ENCODE results near the gene SNRPA.
"Not testable (repeated sequence)": the region's sequence is repeated elsewhere in the genome, so short reads cannot be mapped to it uniquely, and the experiment has no call there.

The SNRPA gene

DNA sequence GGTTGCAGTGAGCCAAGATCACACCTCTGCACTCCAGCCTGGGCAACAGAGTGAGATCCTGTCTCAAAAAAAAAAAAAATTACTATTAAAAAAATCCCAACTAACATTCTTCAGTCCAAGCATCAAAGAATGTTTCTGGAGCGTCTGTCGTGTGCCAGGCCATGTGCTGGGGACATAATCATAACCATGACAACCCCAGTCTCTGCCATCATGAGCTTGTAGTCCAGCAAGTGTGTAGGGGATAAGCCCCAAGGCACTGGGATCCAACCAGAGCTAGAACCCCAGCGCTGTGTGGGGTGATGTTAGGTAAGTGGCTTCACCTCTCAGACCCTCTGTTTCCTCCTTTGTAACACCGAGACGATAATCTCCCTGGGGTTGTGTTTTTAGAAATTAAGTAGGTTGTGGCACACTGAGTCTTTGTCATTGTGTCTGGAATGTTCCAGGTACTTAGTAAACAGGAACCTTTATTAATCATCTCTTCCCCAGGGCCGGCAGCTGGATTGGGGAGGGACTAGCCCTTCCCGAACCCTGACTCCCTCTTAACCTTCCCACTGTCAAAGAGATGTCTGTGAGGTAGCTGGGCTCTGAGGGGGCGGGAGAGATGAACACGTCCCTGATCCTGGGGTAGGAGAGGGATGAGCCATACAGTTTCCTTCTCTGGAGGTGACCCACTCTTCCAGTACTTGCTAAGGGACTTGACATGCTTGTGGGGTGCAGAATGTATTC is 28.9 kb upstream of the SNRPA start:
- no peak for FAIRE-seq

DNA sequence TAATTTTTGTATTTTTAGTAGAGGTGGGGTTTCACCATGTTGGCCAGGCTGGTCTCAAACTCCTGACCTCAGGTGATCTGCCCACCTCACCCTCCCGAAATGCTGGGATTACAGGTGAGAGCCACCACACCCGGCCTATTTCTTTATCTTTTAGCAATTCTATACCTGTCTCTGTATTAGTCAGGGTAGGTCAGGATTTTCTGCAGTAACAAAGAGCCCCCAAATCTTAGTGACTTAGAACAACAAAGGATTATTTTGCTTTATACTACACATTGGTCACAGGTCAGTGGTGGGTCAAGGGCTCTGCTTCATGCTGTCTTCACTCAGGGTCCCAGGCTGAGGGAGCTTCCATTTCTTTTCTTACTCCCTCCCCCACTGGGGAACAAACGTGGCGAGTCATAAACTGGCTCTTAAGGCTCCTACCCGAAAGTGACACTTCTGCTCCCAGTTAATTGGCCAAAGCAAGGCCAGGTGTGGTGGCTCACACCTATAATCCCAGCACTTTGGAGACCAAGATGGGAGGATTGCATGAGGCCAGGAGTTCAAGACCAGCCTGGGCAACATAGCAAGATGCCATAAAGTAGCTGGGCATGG is 27.2 kb upstream of the SNRPA start:
- FAIRE-seq = no peak

DNA sequence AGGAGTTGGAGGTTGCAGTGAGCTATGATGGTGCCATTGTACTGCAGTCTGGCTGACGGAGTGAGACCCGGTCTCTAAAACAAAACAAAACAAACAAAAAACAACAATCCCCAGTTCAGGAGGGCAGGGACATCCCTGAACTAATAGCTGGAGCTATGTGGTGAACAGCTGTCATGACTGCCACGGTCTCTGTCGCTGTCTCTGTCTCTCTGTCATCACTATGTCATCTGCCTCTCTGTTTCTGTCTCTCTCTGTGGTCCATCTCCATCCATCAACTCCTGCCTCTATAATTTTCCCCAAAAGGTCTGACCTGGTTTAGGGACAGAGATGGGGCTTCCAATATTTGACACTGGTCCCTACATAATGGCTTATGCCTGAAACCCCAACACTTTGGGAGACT is 26.7 kb upstream of the SNRPA start:
- FAIRE-seq = no peak

DNA sequence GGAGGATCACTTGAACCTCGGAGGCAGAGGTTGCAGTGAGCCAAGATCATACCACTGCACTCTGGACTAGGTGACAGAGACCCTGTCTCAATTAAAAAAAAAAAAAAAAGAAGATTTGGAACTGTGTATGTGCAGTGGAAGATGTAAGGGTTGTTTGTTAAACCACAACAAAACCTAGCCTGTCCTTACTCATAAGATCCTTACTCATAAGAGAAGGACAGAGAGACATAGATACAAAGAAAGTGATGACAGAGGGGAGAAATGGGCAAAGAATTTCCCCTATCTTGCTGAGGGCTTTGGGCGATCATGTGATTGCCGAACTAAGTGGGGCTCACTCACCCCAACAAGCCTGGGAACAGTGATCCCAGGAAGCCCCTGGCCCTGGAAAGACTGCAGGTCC is 26.1 kb upstream of the SNRPA start:
- no peak for FAIRE-seq

DNA sequence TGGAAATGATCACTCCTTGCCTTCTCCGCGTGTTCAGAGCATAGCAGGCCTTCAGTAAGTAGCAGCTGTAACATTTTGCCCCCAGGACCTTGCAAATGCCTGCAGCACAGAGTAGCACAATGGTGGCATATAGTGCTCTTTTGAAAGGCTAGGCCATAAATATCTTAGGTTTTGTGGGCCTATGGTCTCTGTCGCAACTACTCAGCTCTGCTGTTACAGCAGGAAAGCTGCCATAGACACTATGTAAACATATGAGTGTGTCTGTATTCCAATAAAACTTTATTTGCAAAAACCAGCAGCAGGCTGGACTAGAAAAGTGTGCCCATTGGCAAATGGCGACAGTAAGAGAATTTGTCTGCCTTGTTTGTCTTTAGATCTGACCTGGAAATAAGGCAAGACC is 24.7 kb upstream of the SNRPA start:
- FAIRE-seq = no peak

DNA sequence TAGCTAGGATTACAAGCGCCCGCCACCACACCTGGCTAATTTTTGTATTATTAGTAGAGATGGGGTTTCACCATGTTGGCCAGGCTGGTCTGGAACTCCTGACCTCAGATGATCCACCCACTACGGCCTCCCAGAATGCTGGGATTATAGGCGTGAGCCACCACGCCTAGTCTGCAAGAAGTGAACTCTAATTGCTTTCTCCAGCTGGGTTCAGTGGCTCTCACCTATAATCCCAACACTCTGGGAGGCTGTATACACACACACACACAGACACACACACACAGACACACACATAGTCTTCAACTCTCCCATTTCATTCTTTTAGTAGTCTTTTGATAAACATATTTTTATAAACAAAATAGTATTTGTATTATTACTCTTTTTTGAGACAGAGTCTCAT is 20.9 kb upstream of the SNRPA start:
- FAIRE-seq = not testable (repeated sequence)

DNA sequence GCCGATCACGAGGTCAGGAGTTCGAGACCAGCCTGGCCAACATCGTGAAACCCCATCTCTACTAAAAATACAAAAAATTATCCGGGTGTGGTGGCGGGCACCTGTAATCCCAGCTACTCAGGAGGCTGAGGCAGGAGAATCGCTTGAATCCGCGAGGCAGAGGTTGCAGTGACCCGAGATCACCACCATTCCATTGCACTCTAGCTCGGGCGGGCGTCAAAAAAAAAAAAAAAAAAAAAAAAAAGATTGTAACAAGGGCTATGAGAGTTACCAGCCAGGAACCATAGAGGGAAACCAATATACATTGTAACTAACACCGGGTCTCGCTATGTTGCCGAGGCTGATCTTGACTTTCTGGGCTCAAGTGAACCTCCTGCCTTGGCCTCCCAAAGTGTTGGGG is 18.7 kb upstream of the SNRPA start:
- FAIRE-seq = not testable (repeated sequence)

DNA sequence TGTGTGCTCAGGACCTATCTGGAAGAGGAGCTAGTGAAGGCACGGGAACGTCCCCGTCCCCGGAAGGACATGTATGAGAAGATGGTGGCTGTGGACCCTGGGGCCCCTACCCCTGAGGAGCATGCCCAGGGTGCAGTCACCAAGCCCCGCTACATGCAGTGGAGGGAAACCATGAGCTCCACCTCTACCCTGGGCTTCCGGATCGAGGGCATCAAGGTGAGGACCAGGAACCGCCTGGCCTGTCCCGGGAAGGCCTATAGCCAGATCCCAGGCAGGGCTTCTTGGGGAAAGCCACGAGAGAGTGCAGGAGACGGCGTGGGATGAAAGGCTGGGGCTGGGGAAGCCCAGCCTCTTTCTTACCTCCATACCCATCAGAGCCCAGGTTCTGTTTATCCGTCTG is 17.9 kb upstream of the SNRPA start:
- FAIRE-seq = no peak

DNA sequence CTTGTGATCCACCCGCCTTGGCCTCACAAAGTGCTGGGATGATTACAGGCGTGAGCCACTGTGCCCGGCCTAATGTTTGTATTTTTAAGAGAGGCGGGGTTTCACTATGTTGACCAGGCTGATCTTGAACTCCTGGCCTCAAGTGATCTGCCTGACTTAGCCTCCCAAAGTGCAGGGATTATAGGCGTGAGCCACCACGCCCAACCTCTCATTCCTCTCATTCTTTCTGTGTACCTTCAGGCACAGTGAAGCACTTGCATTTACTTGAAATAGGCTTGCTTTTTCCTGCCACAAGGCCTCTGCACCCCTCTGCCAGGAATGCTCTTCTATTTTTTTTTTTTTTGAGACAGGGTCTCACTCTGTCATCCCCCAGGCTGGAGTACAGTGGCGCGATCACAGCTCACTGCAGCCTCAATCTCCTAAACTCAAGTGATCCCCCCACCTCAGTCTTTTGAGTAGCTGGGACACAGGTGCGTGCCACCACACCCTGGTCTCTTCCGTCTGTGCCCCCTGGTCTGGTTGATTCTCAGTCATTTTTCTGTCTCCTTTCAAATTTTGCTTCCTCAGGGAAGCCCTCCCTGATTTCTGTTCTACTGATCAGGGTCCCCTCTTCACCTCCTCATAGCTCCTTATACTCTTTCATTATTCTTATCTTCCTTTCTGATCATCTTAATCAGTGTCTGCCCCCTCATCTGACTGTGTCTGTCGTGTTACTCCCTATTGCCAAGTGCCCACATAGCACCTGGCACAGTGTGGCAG is 15.8 kb upstream of the SNRPA start:
- no peak for FAIRE-seq

DNA sequence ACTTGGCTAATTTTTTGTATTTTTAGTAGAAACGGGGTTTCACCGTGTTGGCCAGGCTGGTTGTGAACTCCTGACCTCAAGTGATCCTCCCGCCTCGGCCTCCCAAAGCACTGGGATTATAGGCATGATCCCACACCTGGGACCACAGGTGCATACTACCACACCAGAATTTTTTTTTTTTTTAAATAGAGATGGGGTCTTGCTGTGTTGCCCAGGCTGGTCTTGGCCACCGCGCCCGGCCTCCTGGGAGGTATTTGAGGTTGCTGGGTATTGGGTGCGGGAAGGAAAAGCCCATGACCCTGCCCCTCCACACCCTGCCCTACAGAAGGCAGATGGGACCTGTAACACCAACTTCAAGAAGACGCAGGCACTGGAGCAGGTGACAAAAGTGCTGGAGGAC is 14.3 kb upstream of the SNRPA start:
- no peak for FAIRE-seq

DNA sequence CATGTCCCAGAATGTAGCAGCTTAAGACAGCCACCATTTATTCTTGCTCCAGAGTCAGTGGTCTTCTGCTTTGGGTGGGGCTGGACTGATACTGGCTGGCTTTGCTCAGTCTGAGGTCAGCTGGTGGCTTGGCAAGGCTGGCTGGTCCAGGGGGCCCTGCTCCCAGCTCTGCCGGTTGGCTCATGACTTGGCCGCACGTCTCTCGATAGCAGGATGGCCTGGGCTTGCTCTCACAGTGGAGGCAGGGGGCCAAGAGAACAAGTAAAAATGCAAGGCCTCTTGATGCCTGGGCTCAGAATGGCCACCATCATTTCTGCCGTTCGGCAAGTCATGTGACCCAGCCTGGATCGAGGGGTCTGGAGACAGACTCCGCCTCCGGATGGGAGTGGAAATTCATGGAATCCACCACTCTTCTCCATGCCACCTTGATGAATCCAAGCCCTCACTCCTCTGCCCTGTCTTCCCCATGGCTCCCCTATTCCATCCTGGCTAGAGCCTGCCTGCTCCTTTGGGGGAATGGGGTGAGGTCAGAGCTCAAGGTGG is 13.8 kb upstream of the SNRPA start:
- FAIRE-seq = no peak

DNA sequence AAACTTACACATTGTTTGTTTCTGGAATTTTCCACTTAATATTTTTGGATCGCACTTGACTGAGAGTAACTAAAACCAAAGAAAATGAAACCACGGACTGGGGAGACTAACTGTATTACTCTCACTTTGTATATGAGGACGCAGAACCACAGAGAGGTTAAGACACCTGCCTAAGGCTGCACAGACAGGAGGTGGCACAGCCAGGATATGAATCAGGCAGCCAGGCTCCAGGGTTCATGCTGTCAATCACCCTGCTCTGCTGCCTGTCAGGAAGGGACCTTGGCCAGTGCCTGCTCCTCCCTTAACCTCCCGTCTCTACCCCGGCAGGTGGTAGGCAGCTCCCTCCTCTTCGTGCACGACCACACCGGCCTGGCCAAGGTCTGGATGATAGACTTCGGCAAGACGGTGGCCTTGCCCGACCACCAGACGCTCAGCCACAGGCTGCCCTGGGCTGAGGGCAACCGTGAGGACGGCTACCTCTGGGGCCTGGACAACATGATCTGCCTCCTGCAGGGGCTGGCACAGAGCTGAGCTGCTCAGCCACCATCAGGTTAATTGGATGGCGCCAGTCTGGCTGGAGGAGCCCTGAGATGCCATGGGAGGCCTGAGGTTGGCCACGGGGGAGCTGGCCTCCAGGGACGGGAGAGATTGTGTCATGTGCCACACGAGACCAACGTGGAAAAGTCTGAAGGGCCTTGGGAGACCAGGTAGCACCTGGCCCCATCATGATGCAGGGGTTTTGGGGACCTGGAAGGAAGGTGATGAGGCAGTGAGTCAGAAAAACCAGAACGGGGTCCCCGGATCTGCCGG is 11.8 kb upstream of the SNRPA start:
- FAIRE-seq = no peak

DNA sequence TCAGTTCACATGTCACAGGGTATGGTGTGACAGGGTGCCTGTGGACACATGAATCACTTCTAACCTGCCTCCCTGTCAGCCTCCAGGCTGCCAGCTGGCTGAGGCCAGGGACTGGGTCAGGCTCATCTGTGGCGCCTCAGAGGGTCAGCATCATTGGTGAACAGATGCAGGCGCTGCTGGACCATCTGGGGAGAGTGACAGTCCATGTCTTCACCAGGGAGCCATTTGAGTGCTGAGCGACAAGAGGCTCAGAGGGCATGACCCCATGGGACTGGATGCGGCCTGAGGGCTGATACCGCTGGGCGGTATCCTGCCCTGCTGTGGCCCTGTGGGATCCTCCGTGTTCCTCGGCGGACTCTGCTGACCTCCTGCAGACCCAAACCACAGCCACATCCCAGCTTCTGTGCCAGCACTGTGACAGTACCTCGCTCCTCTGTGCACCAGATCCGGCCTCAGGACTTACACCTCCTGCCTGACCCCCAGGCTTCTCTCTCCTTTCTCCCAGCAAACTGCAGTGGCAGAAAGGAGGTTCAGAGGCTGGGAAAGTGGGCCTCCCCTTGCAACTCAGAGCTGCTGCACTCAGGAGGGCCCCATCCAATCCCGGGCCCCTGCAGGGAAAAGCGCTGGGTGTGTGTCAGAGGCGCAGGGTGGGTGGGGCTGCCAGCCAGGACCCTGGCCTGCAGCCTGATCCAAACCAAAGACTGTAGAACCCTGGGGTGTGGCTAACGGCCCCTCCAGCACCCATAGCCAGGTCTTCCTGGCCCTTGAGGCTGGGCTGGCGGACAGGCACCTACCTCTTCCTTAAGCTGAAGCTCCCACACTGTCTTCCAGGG is 10.9 kb upstream of the SNRPA start:
- no peak for FAIRE-seq

DNA sequence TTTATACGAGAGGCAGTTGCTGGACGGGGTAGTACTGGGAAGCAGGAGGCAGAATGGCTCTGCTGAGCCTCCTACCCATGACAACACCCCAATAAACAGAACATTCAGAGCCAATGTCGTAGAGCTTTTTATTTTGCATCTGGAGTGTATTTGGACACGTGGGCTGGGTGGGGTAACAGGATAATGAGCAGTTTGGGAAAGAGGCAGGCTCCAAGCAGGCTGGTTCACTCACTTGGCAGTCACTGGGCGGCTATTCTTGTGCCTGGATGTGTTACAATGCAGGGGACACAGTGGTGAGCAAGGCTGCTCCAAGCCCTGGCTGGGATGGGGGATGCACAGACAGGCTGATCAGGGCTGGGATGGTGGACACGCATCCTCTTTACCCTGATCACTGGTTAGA is 10.3 kb upstream of the SNRPA start:
- no peak for FAIRE-seq

DNA sequence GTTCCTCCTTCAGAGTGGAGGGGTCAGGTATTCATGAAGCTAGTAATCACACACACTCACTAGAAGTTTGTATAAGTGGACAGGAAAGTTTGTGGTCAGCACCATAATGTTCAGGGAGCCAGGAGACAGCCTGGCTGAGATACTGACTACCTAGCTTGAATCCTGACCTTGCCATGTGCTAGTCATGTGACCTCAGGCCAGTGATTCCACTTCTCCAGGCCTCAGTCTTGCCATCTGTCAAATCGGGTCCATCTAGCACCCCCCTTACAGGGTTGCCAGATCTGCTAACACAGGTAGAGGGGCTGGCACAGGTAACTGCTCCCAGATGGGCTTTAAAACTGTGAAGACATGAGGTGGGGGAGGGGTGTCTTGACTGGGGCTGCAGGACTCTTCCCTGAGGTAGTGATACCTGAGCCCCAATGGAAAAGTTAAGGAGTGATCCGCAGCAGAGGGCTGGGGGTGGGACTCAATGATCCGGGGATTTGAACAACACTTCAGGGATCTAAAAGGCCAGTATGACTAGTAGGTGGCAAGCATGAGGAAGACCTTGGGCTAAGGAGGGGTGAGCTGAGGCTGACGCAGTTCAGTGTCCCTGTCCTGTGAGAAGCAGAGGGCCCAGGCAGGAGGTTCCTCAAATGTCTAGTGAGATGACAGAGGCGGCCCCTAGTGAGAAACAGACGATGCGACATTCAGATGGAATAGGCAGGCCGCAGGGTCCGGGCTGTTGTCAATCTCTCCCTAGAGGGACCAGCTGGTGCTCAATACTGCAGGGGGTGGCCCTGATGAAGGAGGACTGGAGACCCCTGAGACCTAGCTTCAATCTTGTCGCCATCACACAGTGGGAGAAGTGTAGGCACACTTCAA is 9.2 kb upstream of the SNRPA start:
- no peak for FAIRE-seq

DNA sequence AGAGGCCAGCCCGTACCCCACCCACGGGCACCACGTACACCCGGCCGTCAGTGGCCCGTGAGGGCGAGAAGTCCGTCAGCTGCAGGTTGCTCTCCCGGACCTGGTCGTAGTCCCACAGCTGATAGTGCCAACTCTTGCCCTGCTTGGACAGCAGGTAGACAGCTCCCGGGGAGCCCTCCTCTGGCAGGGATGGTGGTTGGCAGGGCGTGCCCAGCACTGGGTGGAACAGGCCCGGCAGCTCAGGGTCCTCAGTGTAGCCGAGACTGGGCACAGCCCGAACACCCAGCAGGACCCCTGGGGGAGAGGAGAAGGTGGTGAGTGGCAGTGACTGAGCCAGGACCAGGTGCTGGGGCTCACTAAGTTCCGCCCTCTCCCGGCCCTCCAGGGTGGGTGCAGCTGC is 8.5 kb upstream of the SNRPA start:
- no peak for FAIRE-seq

DNA sequence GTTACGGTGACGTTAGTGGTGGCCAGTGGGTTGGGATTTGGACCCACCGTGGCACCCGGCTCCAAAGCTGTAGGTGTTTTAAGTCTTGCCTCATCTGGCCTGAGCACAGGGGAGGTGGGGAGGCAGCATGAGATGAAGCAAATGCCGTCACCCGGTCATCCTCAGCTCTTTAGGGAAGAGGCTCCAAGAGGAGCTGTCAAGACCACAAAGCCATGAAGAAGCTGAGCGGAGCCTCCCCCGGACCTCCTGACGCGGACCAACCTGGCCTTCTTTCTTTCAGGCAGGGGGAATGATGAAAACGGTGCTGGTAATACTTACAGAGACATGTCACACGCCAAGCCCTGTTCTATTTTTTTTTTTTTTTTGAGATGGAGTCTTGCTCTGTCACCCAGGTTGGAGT is 8.1 kb upstream of the SNRPA start:
- no peak for FAIRE-seq

DNA sequence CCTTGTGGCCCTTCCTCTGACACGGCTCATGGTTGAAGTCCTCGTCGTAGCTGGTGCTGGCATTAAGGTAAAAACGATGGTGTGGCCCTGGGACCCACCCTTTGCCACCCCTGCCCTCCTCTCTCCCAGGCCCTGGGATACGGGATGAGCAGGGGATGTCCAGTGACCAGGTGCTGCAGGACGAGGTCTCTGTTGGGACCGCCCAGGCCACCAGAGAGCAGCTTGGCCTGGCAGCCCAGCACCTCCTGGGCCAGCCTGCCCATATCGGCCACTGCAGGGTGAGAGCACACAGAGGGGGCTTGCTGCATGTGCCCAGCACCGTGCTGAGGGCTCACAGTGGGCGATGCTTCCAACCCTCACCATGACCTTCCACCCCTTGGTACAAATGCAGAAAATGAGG is 7.1 kb upstream of the SNRPA start:
- no peak for FAIRE-seq

DNA sequence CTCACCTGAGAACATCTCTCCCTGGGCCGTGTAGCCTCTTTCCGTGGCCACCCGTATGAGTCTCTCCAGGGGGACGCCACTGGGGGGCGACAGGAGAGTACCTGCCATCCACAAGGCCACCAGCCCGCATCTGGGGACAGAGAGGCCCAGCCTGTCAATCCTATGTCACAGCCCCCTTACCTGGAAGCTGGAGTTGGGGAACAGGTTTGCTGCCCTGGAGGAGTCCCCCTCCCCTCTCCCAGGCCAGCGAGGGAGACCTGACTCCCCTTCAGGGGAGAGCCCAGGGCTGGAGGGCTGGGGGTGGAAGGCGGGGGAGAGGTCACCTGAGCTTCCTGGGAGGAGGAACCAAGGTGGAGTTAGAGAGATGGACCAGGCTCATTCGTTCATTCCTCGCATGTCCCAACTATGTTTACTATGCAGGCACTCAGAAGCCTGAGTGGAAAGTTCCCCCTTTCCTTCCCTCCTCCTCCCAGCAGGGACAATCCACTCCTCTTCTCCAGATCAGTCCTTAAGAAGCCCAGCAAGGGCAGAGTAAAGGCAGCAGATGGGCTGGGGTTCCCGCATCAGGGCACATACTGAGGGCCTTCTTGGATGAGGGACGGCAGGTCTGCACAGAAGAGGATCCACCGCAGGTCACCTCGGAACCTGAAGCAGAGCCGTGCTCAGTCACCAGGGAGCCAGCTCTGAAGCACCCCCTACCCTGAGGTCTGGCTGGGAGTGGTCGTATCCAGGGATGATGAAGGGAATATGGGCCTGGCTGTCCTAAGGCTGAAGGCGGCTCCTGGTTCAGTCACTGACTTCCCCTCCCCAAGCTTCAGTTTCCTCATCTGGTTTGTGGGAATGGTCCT is 6.2 kb upstream of the SNRPA start:
- FAIRE-seq = no peak

DNA sequence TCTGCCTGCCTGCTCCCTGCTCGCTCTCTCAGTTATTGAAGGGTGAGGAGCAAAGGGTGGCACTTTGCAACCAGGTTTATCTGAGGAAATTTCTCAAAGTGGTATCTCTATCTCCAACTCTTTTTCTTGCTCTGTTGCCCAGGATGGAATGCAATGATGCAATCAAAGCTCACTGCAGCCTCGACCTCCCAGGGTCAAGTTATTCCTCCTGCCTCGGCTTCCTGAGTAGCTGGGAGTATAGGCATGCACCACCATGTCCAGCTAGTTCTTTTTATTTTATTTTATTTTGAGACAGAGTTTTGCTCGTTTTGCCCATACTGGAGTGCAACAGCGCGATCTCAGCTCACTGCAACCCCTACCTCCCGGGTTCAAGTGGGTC is 5.6 kb upstream of the SNRPA start:
- no peak for FAIRE-seq

Measured in endometrium (tissue), 2 donors.